Testis (tissue), 3 donors: Measurements from ENCODE around the gene FGF12. TPM values are rescaled to one million over a fixed set of nuclear protein-coding genes. Genes with fewer than 3 reads are reported as not detected.
"Not testable (repeated sequence)": the region's sequence is repeated elsewhere in the genome, so short reads cannot be mapped to it uniquely, and the experiment has no call there.

Source experiments
- DNase-seq: peaks from one replicate; pipeline ENCODE4 v3.0.0-alpha.2; 2019
- H3K27ac ChIP-seq, 2 donors: fragments of 200-600 bp; sonication (generic); one replicate each; pipeline ENCODE4 v1.5.1; 2019
- H3K27me3 ChIP-seq: fragments of 200-600 bp; sonication (generic); one replicate; pipeline ENCODE4 v1.5.1; 2019
- H3K36me3 ChIP-seq: fragments of 200-600 bp; sonication (generic); one replicate; pipeline ENCODE4 v1.5.1; 2017; ENCODE audit warnings: low read depth; ENCODE audit errors: missing control alignments
- H3K4me1 ChIP-seq: fragments of 200-600 bp; sonication (generic); one replicate; pipeline ENCODE4 v1.5.1; 2019
- H3K4me3 ChIP-seq, 2 donors: fragments of 200-600 bp; sonication (generic); one replicate each; pipeline ENCODE4 v1.5.1; 2017 to 2019
- H3K9me3 ChIP-seq: fragments of 200-600 bp; sonication (generic); one replicate; pipeline ENCODE4 v1.5.1; 2017
- CTCF ChIP-seq, 3 experiments: fragments of 450-650 bp in 2 of 3; fragments of 200-600 bp in 1 of 3; sonication (generic) in 1 of 3; IDR thresholded peaks; one replicate each; pipeline ENCODE4 v1.5.1; 2016 to 2019; ENCODE audit warnings: antibody characterized with exemption in 3 of 3, mild to moderate bottlenecking in 2 of 3, moderate library complexity in 1 of 3
- POLR2A ChIP-seq: fragments of 450-650 bp; IDR thresholded peaks from one replicate; pipeline ENCODE4 v1.6.1; 2017; ENCODE audit warnings: antibody characterized with exemption, mild to moderate bottlenecking, moderate library complexity
- WGBS, 2 donors: methylation state at CpG; one replicate each; pipeline ENCODE4 v1.1.5; 2018; 5-methylcytosine and 5-hydroxymethylcytosine counted together
- intact Hi-C: fragments of 100-400 bp; cut with DNase I; formaldehyde crosslinking; loops from one replicate; pipeline ENCODE4 v1.15.1; 2023; ENCODE audit warnings: low total_unique reads
- polyA plus RNA-seq: library from polyadenylated mRNA; stranded (reverse); fragments of 350-450 nt; fragmentation: Illumina TruSeq; extraction: RNeasy Lipid Tissue Mini Kit (QIAGEN cat#74804); gene quantifications from one replicate; pipeline ENCODE4 v1.2.3, GENCODE V29; 2014; ENCODE audit warnings: low read depth, low replicate concordance; ENCODE audit not compliant: insufficient read depth
- total RNA-seq, 2 donors: library from RNA; depleted of rRNA; stranded (reverse); fragments of >200 nt; gene quantifications; one replicate each; pipeline ENCODE4 v1.2.3, GENCODE V29; 2016

Gene FGF12
- total and polyA plus RNA-seq, 3 donors from 2014 or later: 2.3 to 3.3 (median 3.0) TPM

GRCh38 chr3:192578729-192579128 lies 148.6 kb downstream of the FGF12 start:
- Histone ChIP-seq H3K27ac (no peak overlapping the region), H3K27me3 (no peaks in the 10 kb centered on the region), H3K36me3 (no peaks in the 10 kb centered on the region), H3K9me3 (no peaks in the 10 kb centered on the region), H3K4me3 (no peak overlapping the region), H3K4me1 (no peaks in the 10 kb centered on the region)
- DNase-seq: no peak
- TF ChIP-seq POLR2A (no peak), CTCF (IDR thresholded peaks at IDR 0.05) (no peak)
- intact Hi-C loops: no loop called here
- 90 to 93% methylated on average over 3 of the region's 3 CpGs for WGBS, 2 donors

- H3K27me3 ChIP-seq: no peaks in the 10 kb centered on the region
- intact Hi-C loops: no loop called here
- WGBS, 2 donors: 30% methylated on average over 2 of the region's 2 CpGs
- no peak overlapping the region for H3K27ac ChIP-seq
- TF ChIP-seq POLR2A (no peak), CTCF (IDR thresholded peaks at IDR 0.05) (no peak)
- H3K9me3 ChIP-seq: no peaks in the 10 kb centered on the region
- no peak for DNase-seq
- no peak overlapping the region for H3K4me3 ChIP-seq
- H3K4me1 ChIP-seq: no peaks in the 10 kb centered on the region
- H3K36me3 ChIP-seq: no peaks in the 10 kb centered on the region
Observed at GRCh38 chr3:192577811-192578210, 149.5 kb downstream of the FGF12 start.

GRCh38 chr3:192577271-192577670 lies 150.1 kb downstream of the FGF12 start:
- no peak for DNase-seq
- Histone ChIP-seq H3K36me3 (no peaks in the 10 kb centered on the region), H3K9me3 (no peaks in the 10 kb centered on the region), H3K4me1 (no peaks in the 10 kb centered on the region), H3K27ac (no peak overlapping the region), H3K27me3 (no peaks in the 10 kb centered on the region), H3K4me3 (no peak overlapping the region)
- intact Hi-C loops: no loop called here
- 33 to 44% methylated on average over 1 of the region's 1 CpG for WGBS, 2 donors
- TF ChIP-seq POLR2A (no peak), CTCF (IDR thresholded peaks at IDR 0.05) (no peak)

GRCh38 chr3:192576704-192577103 lies 150.6 kb downstream of the FGF12 start:
- H3K4me1 ChIP-seq, H3K36me3 ChIP-seq, DNase-seq, H3K9me3 ChIP-seq, intact Hi-C loops, H3K4me3 ChIP-seq, H3K27me3 ChIP-seq, H3K27ac ChIP-seq: not testable (repeated sequence)
- WGBS, 2 donors: 94 to 96% methylated on average over 5 of the region's 5 CpGs

GRCh38 chr3:192575879-192576506 lies 151.3 kb downstream of the FGF12 start:
- no peak for TF ChIP-seq CTCF (IDR thresholded peaks at IDR 0.05)
- TF ChIP-seq POLR2A: no peak
- Histone ChIP-seq H3K36me3 (no peaks in the 10 kb centered on the region), H3K4me3 (no peak overlapping the region), H3K9me3 (no peaks in the 10 kb centered on the region), H3K27me3 (no peaks in the 10 kb centered on the region), H3K27ac (no peak overlapping the region), H3K4me1 (no peaks in the 10 kb centered on the region)
- 68 to 78% methylated on average over 3 of the region's 3 CpGs for WGBS, 2 donors
- intact Hi-C loops: no loop called here
- no peak for DNase-seq
